NCI-H187 treated with DMSO at 0.1 percent for 48 hours (cell line): ENCODE data around the gene LMOD3.

Source experiments
- DNase-seq: peaks from one replicate; lab custom pipeline; 2025; lab: John Stamatoyannopoulos, UW

Gene LMOD3

GRCh38 chr3:69121950-69122349 lies 445 bp downstream of the LMOD3 start:
- no peak for DNase-seq

- DNase-seq, result no peak
Observed at GRCh38 chr3:69121513-69121912, 882 bp downstream of the LMOD3 start.

GRCh38 chr3:69120879-69121464 lies 1.4 kb downstream of the LMOD3 start:
- peak; percentile 5 for DNase-seq

- DNase-seq, result no peak
Observed at GRCh38 chr3:69119681-69120080, 2.7 kb downstream of the LMOD3 start.

- DNase-seq, result no peak
Observed at GRCh38 chr3:69119138-69119537, 3.3 kb downstream of the LMOD3 start.

- no peak for DNase-seq
Observed at GRCh38 chr3:69118555-69118954, 3.8 kb downstream of the LMOD3 start.

GRCh38 chr3:69116897-69117296 lies 5.5 kb downstream of the LMOD3 start:
- DNase-seq, result no peak

GRCh38 chr3:69116162-69116561 lies 6.2 kb downstream of the LMOD3 start:
- no peak for DNase-seq

- no peak for DNase-seq
Observed at GRCh38 chr3:69115731-69116130, 6.7 kb downstream of the LMOD3 start.

- no peak for DNase-seq
Observed at GRCh38 chr3:69113536-69113935, 8.9 kb downstream of the LMOD3 start.

GRCh38 chr3:69110941-69111546 lies 11.4 kb downstream of the LMOD3 start:
- no peak for DNase-seq

GRCh38 chr3:69108811-69109210 lies 13.6 kb downstream of the LMOD3 start:
- no peak for DNase-seq

GRCh38 chr3:69107841-69108240 lies 14.6 kb downstream of the LMOD3 start:
- DNase-seq, result no peak

GRCh38 chr3:69105320-69105719 lies 17.1 kb downstream of the LMOD3 start:
- no peak for DNase-seq

- no peak for DNase-seq
Observed at GRCh38 chr3:69104586-69104985, 17.8 kb downstream of the LMOD3 start.

GRCh38 chr3:69103123-69103522 lies 19.3 kb downstream of the LMOD3 start:
- DNase-seq, result no peak

GRCh38 chr3:69102384-69102783 lies 20.0 kb downstream of the LMOD3 start:
- no peak for DNase-seq

GRCh38 chr3:69099576-69099975 lies 22.8 kb downstream of the LMOD3 start:
- no peak for DNase-seq

- DNase-seq, result no peak
Observed at GRCh38 chr3:69097407-69098086, 24.8 kb downstream of the LMOD3 start.

GRCh38 chr3:69096299-69096698 lies 26.1 kb downstream of the LMOD3 start:
- no peak for DNase-seq

- DNase-seq, result no peak
Observed at GRCh38 chr3:69095636-69096035, 26.8 kb downstream of the LMOD3 start.

GRCh38 chr3:69094467-69095205 lies 27.8 kb downstream of the LMOD3 start:
- DNase-seq, result no peak

- DNase-seq, result no peak
Observed at GRCh38 chr3:69092030-69092516, 30.3 kb downstream of the LMOD3 start.
